K562 (cell line): ENCODE results near the gene CDADC1. TPM values are rescaled to one million over a fixed set of nuclear protein-coding genes. Genes with fewer than 3 reads are reported as not detected.

ENCODE experiments used
- ARID1B ChIP-seq: fragments of 450-650 bp; IDR thresholded peaks from 2 replicates; pipeline ENCODE4 v1.6.1; 2016; ENCODE audit warnings: antibody characterized with exemption, mild to moderate bottlenecking, inconsistent platforms
- ATF3 ChIP-seq, 2 experiments: fragments of 450-650 bp in 1 of 2; sonication (generic) in 1 of 2; formaldehyde crosslinking in 1 of 2; IDR thresholded peaks in 1 of 2; conservative IDR thresholded peaks in 1 of 2; 2 replicates each; pipeline versions ENCODE4 v1.6.1 to v1.8.1; 2016 to 2023; ENCODE audit warnings: mild to moderate bottlenecking in 2 of 2, moderate library complexity in 2 of 2, inconsistent platforms in 1 of 2, missing genetic modification reagents in 1 of 2
- CXXC5 ChIP-seq: fragments of 250-450 bp; sonication (Bioruptor Pico); IDR thresholded peaks from 2 replicates; pipeline ENCODE4 v1.8.0; 2022; ENCODE audit warnings: inconsistent platforms, mild to moderate bottlenecking, moderate library complexity
- EP300 ChIP-seq: IDR thresholded peaks from 2 replicates; pipeline ENCODE4 v1.6.1; 2012; ENCODE audit warnings: low read length, improper control_type of control experiment
- ERF ChIP-seq: fragments of 450-650 bp; formaldehyde crosslinking; IDR thresholded peaks from 2 replicates; pipeline ENCODE4 v1.4.0; 2020; ENCODE audit warnings: mild to moderate bottlenecking, mixed read lengths
- ETS1 ChIP-seq: conservative IDR thresholded peaks from 2 replicates; pipeline ENCODE4 v1.6.1; 2011; ENCODE audit warnings: low read depth, mild to moderate bottlenecking, low read length; ENCODE audit not compliant: control insufficient read depth
- FOSL1 ChIP-seq: fragments of 200-800 bp; sonication (Bioruptor generic); conservative IDR thresholded peaks from 2 replicates; pipeline ENCODE4 v1.6.1; 2016; ENCODE audit warnings: missing genetic modification characterization, missing compliant biosample characterization
- GABPB2 ChIP-seq: fragments of 250-450 bp; sonication (Bioruptor Pico); conservative IDR thresholded peaks from 2 replicates; pipeline ENCODE4 v1.5.1; 2021; ENCODE audit warnings: mild to moderate bottlenecking
- HOXB6 ChIP-seq: fragments of 250-450 bp; sonication (Bioruptor Pico); IDR thresholded peaks from 2 replicates; pipeline ENCODE4 v1.5.1; 2022; ENCODE audit warnings: mild to moderate bottlenecking, borderline replicate concordance
- KAT7 ChIP-seq: sonication (generic); formaldehyde crosslinking; IDR thresholded peaks from 2 replicates; pipeline ENCODE4 v1.8.0; 2022; ENCODE audit warnings: missing genetic modification reagents, mild to moderate bottlenecking, borderline replicate concordance
- MAFG ChIP-seq: fragments of 450-650 bp; conservative IDR thresholded peaks from 2 replicates; pipeline ENCODE4 v1.6.1; 2016; ENCODE audit warnings: missing genetic modification characterization, missing compliant biosample characterization
- NFE2 ChIP-seq: IDR thresholded peaks from 2 replicates; pipeline ENCODE4 v1.6.1; 2014; ENCODE audit warnings: antibody characterized with exemption, low read depth
- NFRKB ChIP-seq: fragments of 450-650 bp; IDR thresholded peaks from 2 replicates; pipeline ENCODE4 v1.6.1; 2016; ENCODE audit warnings: low read depth
- NR0B1 ChIP-seq: fragments of 450-650 bp; IDR thresholded peaks from one replicate; pipeline ENCODE4 v1.6.1; 2018; ENCODE audit warnings: mild to moderate bottlenecking, moderate library complexity; ENCODE audit not compliant: partially characterized antibody
- POLR2H ChIP-seq: IDR thresholded peaks from 2 replicates; pipeline ENCODE4 v1.6.1; 2016; ENCODE audit warnings: missing genetic modification characterization, low read depth, mild to moderate bottlenecking, control low read depth, missing compliant biosample characterization, moderate library complexity
- STAT5A ChIP-seq: IDR thresholded peaks from 2 replicates; pipeline ENCODE4 v1.6.1; 2012; ENCODE audit warnings: low read length, inconsistent platforms, borderline replicate concordance
- TAF7 ChIP-seq: fragments of 450-650 bp; IDR thresholded peaks from 2 replicates; pipeline ENCODE4 v1.6.1; 2016; ENCODE audit warnings: missing genetic modification characterization, missing compliant biosample characterization
- TAL1 ChIP-seq: fragments of 450-650 bp; IDR thresholded peaks from 2 replicates; pipeline ENCODE4 v1.6.1; 2016; ENCODE audit warnings: mild to moderate bottlenecking
- TCF3 ChIP-seq: sonication (generic); formaldehyde crosslinking; IDR thresholded peaks from 2 replicates; pipeline ENCODE4 v1.4.0; 2020; ENCODE audit warnings: mild to moderate bottlenecking, missing genetic modification reagents
- TEAD4 ChIP-seq, 2 experiments: sonication (generic) in 1 of 2; formaldehyde crosslinking in 1 of 2; IDR thresholded peaks; 2 replicates each; pipeline versions ENCODE4 v1.6.1 to v1.8.0; 2012 to 2022; ENCODE audit warnings: borderline replicate concordance in 1 of 2, inconsistent platforms in 1 of 2, low read length in 1 of 2, mild to moderate bottlenecking in 1 of 2, missing genetic modification reagents in 1 of 2
- ZNF165 ChIP-seq: fragments of 250-450 bp; sonication (Bioruptor Pico); IDR thresholded peaks from 2 replicates; pipeline ENCODE4 v1.4.0; 2020; ENCODE audit warnings: borderline replicate concordance
- ZNF224 ChIP-seq: sonication (generic); formaldehyde crosslinking; IDR thresholded peaks from 2 replicates; pipeline ENCODE4 v1.8.0; 2022; ENCODE audit warnings: mild to moderate bottlenecking, missing genetic modification reagents
- ZNF24 ChIP-seq: fragments of 450-650 bp; IDR thresholded peaks from 2 replicates; pipeline ENCODE4 v1.6.1; 2016
- ZNF512 ChIP-seq: IDR thresholded peaks from 2 replicates; pipeline ENCODE4 v1.6.1; 2016; ENCODE audit warnings: missing genetic modification characterization, missing compliant biosample characterization
- polyA plus RNA-seq, 8 experiments: library from polyadenylated mRNA; depleted of rRNA in 4 of 8; stranded (reverse) in 5 of 8; unstranded in 3 of 8; fragments of >200 nt; fragmentation: Nextera tagmentation in 2 of 8; fragmentation: Illumina TruSeq in 1 of 8; extraction: Ambion mirVana in 2 of 8; extraction: Trizol in 1 of 8; gene quantifications; 2 replicates each; pipeline versions ENCODE4 v1.2.1 to v1.2.3, GENCODE V29; 2011 to 2014; ENCODE audit warnings: inconsistent platforms in 1 of 8, missing spikeins in 1 of 8
- total RNA-seq, 7 experiments: library from RNA; depleted of rRNA in 6 of 7; stranded (reverse); fragments of >200 nt in 6 of 7; fragmentation: Illumina TruSeq in 2 of 7; extraction: Trizol in 2 of 7; gene quantifications; 2 replicates each; pipeline versions ENCODE4 v1.2.1 to v1.2.3, GENCODE V29; 2011 to 2021; ENCODE audit warnings: low replicate concordance in 1 of 7

The CDADC1 gene
- total and polyA plus RNA-seq, 9 of the 15 experiments (the other 6 are each of a cell fraction or from before 2014, with no cell fraction given) = 4.1 to 11.8 (median 6.3) TPM

GRCh38 chr13:49315756-49316482 is 68.2 kb downstream of the CDADC1 start (continued):
- TF ChIP-seq TEAD4 (IDR thresholded peaks at IDR 0.05; ENCODE audit: low read length) (peak; percentile 69; the same call in 1 of the 2 replicates), TEAD4 (CRISPR knock-in tag; IDR thresholded peaks at IDR 0.05; ENCODE audit: borderline replicate concordance) (no peak), NFRKB (0 out of 2 replicates have a peak, but pooled peaks have one; percentile 72), MAFG (tag) (0 out of 2 replicates have a peak, but pooled peaks have one; percentile 24), ZNF512 (tag) (peak; percentile 64; the same call in 1 of the 2 replicates), NFE2 (peak; percentile 43), NR0B1 (no peak), TAL1 (peak; percentile 64; the same call in 1 of the 2 replicates), HOXB6 (CRISPR knock-in tag) (no peak), POLR2H (no peak), ZNF224 (CRISPR knock-in tag) (no peak), FOSL1 (tag) (peak; percentile 49; the same call in 1 of the 2 replicates), KAT7 (CRISPR knock-in tag) (no peak), ERF (no peak), ARID1B (peak; percentile 90), ATF3 (IDR thresholded peaks at IDR 0.05) (peak; percentile 58; the same call in 1 of the 2 replicates), ATF3 (CRISPR knock-in tag; conservative IDR thresholded peaks at IDR 0.05) (no peak), CXXC5 (CRISPR knock-in tag) (peak; percentile 36; the same call in 1 of the 2 replicates), ZNF165 (CRISPR knock-in tag) (no peak), GABPB2 (no peak), EP300 (peak; percentile 87), STAT5A (peak; percentile 70), TCF3 (CRISPR knock-in tag) (peak; percentile 56), TAF7 (tag) (no peak), ZNF24 (no peak), ETS1 (no peak)
